GM23338 (cell line): ENCODE measurements around the gene PLA1A. TPM values are rescaled to one million over a fixed set of nuclear protein-coding genes. Genes with fewer than 3 reads are reported as not detected.

Experiments
- EZH2 ChIP-seq: fragments of 200-600 bp; sonication (generic); IDR thresholded peaks from one replicate; pipeline ENCODE4 v1.8.0; 2017; ENCODE audit warnings: antibody characterized with exemption, mild to moderate bottlenecking, low read depth; ENCODE audit not compliant: unreplicated experiment
- EZH2phosphoT487 ChIP-seq: fragments of 200-600 bp; sonication (generic); IDR thresholded peaks from one replicate; pipeline ENCODE4 v1.8.1; 2018; ENCODE audit warnings: antibody characterized with exemption; ENCODE audit not compliant: unreplicated experiment
- JUNB ChIP-seq: IDR thresholded peaks from one replicate; pipeline ENCODE4 v1.6.1; 2016; ENCODE audit warnings: antibody characterized with exemption; ENCODE audit not compliant: unreplicated experiment
- NANOG ChIP-seq: IDR thresholded peaks from 2 replicates; pipeline ENCODE4 v1.6.1; 2016; ENCODE audit warnings: antibody characterized with exemption, borderline replicate concordance
- POLR2AphosphoS5 ChIP-seq: IDR thresholded peaks from 2 replicates; pipeline ENCODE4 v1.6.1; 2016; ENCODE audit warnings: antibody characterized with exemption, low read depth
- REST ChIP-seq: IDR thresholded peaks from one replicate; pipeline ENCODE4 v1.6.1; 2018; ENCODE audit warnings: antibody characterized with exemption; ENCODE audit not compliant: unreplicated experiment
- STAT1 ChIP-seq: IDR thresholded peaks from one replicate; pipeline ENCODE4 v1.6.1; 2016; ENCODE audit warnings: antibody characterized with exemption; ENCODE audit not compliant: unreplicated experiment
- ZNF114 ChIP-seq: fragments of 250-450 bp; sonication (Bioruptor Pico); IDR thresholded peaks from 2 replicates; pipeline ENCODE4 v1.5.0; 2020; ENCODE audit warnings: mild to moderate bottlenecking, moderate library complexity
- ZNF331 ChIP-seq: fragments of 250-450 bp; sonication (Bioruptor Pico); IDR thresholded peaks from 2 replicates; pipeline ENCODE4 v1.5.0; 2020; ENCODE audit warnings: low read depth, mild to moderate bottlenecking, moderate library complexity
- ZNF462 ChIP-seq: fragments of 250-450 bp; sonication (Bioruptor Pico); IDR thresholded peaks from 2 replicates; pipeline ENCODE4 v1.5.0; 2020; ENCODE audit warnings: mild to moderate bottlenecking, moderate library complexity
- polyA plus RNA-seq: library from polyadenylated mRNA; unstranded; fragments of >200 nt; fragmentation: Nextera tagmentation; extraction: Ambion mirVana; gene quantifications from 2 replicates; pipeline ENCODE4 v1.2.1, GENCODE V29; 2016
- total RNA-seq: library from RNA; depleted of rRNA; stranded (reverse); fragments of >200 nt; shearing (Covaris generic); gene quantifications from 2 replicates; pipeline ENCODE4 v1.2.3, GENCODE V29; 2014

PLA1A gene
- total and polyA plus RNA-seq, 2 experiments from 2014 or later = not detected

- TF ChIP-seq ZNF462 (no peak), ZNF114 (CRISPR knock-in tag) (no peak), POLR2AphosphoS5 (no peak), REST (no peak), STAT1 (no peak), EZH2 (no peak), EZH2phosphoT487 (no peak), NANOG (no peak), ZNF331 (CRISPR knock-in tag) (no peak), JUNB (no peak)
Observed at GRCh38 chr3:119585856-119586570, 11.7 kb upstream of the PLA1A start (continued).
